HG03439 (cell line): ENCODE measurements around the gene MDH1.
"Not testable (repeated sequence)": the region's sequence is repeated elsewhere in the genome, so short reads cannot be mapped to it uniquely, and the experiment has no call there.

Experiments used
- ATAC-seq: cut with Tn5 transposase; IDR thresholded peaks from one replicate; pipeline ENCODE4 v1.9.1; 2021; ENCODE audit warnings: mild to moderate bottlenecking, moderate library complexity; ENCODE audit not compliant: unreplicated experiment

The MDH1 gene

GRCh38 chr2:63587814-63588384, 864 bp upstream of the MDH1 start:
- ATAC-seq: no peak

- peak; percentile 3 for ATAC-seq
These were observed 590 bp downstream of the MDH1 start for GRCh38 chr2:63589148-63589958.

GRCh38 chr2:63590626-63591408, 2.1 kb downstream of the MDH1 start:
- ATAC-seq: no peak

GRCh38 chr2:63591566-63592175, 2.9 kb downstream of the MDH1 start:
- ATAC-seq: no peak

- ATAC-seq: no peak
These were observed 5.9 kb downstream of the MDH1 start for GRCh38 chr2:63594660-63595059.

GRCh38 chr2:63596401-63596883, 7.7 kb downstream of the MDH1 start:
- no peak for ATAC-seq

GRCh38 chr2:63598981-63599380, 10.2 kb downstream of the MDH1 start:
- ATAC-seq: no peak

- ATAC-seq: no peak
These were observed 12.2 kb downstream of the MDH1 start for GRCh38 chr2:63600881-63601460.

- no peak for ATAC-seq
These were observed 15.9 kb downstream of the MDH1 start for GRCh38 chr2:63604666-63605065.

GRCh38 chr2:63608865-63609264, 20.1 kb downstream of the MDH1 start:
- not testable (repeated sequence) for ATAC-seq

GRCh38 chr2:63610525-63610924, 21.8 kb downstream of the MDH1 start:
- no peak for ATAC-seq

GRCh38 chr2:63613391-63613901, 24.7 kb downstream of the MDH1 start:
- no peak for ATAC-seq

- no peak for ATAC-seq
These were observed 25.7 kb downstream of the MDH1 start for GRCh38 chr2:63614448-63614968.

- no peak for ATAC-seq
These were observed 26.5 kb downstream of the MDH1 start for GRCh38 chr2:63614983-63615945.

GRCh38 chr2:63617366-63617765, 28.6 kb downstream of the MDH1 start:
- no peak for ATAC-seq

- no peak for ATAC-seq
These were observed 30.6 kb downstream of the MDH1 start for GRCh38 chr2:63619328-63619727.

GRCh38 chr2:63622751-63623150, 34.0 kb downstream of the MDH1 start:
- no peak for ATAC-seq

GRCh38 chr2:63623763-63624162, 35.0 kb downstream of the MDH1 start:
- not testable (repeated sequence) for ATAC-seq

GRCh38 chr2:63627866-63628265, 39.1 kb downstream of the MDH1 start:
- ATAC-seq: no peak
